Measurements from ENCODE around the gene HEBP2.

The HEBP2 gene

DNA sequence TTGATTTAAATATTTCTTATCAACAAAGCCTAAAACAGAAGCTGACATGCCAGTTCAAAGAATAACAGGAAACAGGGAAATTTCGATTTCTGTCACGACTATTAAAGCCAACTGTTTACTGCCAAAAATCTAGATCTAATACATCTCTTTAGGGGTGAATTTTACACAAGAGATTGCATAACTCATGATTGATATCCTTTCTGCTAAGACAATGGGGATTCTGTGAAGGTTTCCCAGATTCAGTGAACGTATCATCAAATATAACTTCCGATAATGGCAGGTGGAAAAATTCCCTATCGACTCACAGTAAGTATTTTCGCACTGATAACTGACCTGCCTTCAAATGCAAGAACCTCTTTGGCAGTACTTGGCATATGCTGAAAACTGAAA, 52.4 kb downstream of the HEBP2 start:
- TF ChIP-seq, protein P1, sequence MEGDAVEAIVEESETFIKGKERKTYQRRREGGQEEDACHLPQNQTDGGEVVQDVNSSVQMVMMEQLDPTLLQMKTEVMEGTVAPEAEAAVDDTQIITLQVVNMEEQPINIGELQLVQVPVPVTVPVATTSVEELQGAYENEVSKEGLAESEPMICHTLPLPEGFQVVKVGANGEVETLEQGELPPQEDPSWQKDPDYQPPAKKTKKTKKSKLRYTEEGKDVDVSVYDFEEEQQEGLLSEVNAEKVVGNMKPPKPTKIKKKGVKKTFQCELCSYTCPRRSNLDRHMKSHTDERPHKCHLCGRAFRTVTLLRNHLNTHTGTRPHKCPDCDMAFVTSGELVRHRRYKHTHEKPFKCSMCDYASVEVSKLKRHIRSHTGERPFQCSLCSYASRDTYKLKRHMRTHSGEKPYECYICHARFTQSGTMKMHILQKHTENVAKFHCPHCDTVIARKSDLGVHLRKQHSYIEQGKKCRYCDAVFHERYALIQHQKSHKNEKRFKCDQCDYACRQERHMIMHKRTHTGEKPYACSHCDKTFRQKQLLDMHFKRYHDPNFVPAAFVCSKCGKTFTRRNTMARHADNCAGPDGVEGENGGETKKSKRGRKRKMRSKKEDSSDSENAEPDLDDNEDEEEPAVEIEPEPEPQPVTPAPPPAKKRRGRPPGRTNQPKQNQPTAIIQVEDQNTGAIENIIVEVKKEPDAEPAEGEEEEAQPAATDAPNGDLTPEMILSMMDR (IDR thresholded peaks at IDR 0.05; ENCODE audit: insufficient read depth, missing control alignments) = no peak
- DNase-seq (ENCODE audit: insufficient read length, low spot score) (no peak), FAIRE-seq (no peak)

DNA sequence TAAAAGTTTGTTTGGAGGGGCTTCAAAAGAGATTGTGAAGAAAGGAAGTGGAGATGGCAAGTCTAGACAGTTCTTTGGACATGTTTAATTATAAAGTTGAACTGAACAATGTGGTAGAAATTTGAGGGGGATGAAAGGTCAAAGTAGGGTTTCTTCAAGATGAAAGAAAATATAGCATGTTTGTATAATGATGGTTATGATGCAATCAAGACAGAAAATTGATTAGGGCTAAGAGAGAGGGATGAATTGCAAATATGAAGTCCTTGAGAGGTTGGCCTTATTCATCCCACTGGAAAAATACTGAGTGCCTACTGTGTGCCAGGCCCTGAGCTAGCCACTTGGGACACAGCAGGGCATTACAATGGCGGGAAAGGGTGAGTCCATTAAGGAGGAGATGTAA, 57.6 kb downstream of the HEBP2 start:
- DNase-seq (ENCODE audit: insufficient read length, low spot score) (no peak), FAIRE-seq (no peak)
- TF ChIP-seq, protein P1 (IDR thresholded peaks at IDR 0.05; ENCODE audit: insufficient read depth, missing control alignments) = no peak

DNA sequence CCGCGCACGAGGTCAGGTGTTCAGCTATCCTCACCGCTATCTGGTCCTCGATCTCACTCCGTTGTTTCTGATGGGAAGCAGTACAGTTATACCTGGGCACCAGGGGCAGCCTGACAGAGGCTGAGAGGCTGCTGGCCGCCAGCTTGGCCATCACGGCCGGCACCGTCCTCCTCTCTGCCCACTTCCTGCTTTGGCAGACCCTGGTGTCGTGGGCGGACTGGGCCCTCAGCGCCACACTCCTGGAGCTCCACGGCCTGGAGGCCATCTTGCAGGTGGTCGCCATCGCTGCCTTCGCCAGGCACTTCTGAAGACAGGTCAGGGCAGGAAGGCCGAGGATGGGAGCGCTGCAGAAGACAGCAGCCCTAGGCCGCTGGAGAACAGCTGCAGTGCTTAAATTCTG, 60.1 kb downstream of the HEBP2 start:
- TF ChIP-seq, protein P1 (IDR thresholded peaks at IDR 0.05; ENCODE audit: insufficient read depth, missing control alignments) = no peak
- DNase-seq (ENCODE audit: insufficient read length, low spot score) (no peak), FAIRE-seq (no peak)

DNA sequence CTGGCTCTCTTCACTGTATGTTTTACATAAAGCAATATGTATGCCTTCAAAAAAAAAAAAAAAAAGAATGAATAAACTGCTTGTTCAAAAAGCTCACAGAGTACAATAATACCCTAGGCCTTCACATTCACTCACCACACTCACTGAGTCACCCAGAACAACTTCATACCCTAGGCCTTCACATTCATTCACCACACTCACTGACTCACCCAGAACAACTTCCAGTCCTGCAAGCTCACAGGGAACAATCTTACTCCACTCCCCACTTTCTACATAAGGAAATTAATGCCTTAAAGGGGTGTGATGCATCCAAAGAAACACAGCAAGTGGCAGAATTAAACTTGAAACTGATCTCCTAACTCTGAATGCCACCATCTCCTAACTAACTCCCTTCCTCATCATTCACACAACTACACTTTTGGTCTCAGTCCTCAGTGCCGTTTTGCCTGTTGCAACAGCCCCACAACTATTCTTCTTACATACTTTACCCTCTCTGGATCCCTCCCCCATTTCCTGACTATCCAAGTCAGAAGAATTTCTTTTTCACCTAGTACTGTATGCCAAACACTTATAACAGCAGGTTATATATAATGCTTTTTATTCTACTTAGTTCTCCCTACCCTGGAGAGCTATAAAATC, 61.1 kb downstream of the HEBP2 start:
- DNase-seq (ENCODE audit: insufficient read length, low spot score) = no peak
- TF ChIP-seq, protein P1 (IDR thresholded peaks at IDR 0.05; ENCODE audit: insufficient read depth, missing control alignments) = no peak
- no peak for FAIRE-seq

DNA sequence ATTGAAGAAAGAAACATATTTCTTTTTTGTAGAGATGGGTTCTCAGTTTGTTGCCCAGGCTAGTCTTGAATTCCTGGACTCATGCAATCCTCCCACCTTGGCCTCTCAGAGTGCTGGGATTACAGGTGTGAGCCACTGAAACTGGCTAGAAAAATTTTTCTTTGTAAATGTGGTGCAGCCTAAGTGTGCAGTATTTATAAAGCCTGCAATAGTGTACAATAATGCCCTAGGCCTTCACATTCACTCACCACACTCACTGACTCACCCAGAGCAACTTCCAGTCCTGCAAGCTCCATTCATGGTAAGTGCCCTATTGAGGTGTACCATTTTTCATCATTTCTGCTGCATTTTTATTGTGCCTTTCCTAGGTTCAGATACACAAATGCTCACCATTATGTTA, 63.9 kb downstream of the HEBP2 start:
- DNase-seq (ENCODE audit: insufficient read length, low spot score) (no peak), FAIRE-seq (no peak)
- TF ChIP-seq, protein P1 (IDR thresholded peaks at IDR 0.05; ENCODE audit: insufficient read depth, missing control alignments) = no peak

DNA sequence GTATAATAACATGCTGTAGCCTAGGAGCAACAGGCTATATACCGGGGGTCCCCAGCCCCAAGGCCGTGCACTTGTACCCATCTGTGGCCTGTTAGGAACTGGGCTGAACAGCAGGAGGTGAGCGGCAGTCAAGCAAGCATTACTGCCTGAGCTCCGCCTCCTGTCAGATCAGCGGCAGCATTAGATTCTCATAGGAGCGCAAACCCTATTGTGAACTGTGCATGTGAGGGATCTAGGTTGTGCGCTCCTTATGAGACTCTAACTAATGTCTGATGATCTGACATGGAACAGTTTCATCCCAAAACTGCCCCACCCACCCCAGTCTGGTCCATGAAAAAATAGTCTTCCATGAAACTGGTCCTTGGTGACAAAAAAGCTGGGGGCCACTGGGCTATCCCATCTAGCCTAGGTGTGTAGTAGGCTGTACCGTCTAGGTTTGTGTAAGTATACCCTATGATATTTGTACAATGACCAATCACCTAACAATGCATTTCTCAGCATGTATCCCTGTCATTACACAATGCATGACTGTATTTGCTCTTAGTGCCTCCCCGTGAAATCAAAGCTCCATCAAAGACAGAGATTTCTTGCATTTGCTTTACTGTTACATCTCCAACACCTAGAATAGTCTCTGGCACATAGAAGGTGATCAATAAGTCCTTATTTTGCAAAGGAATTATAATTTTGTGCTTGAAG, 64.4 kb downstream of the HEBP2 start:
- FAIRE-seq = no peak

More for the DNA sequence above, 64.4 kb downstream of the HEBP2 start:
- TF ChIP-seq, protein P1 (IDR thresholded peaks at IDR 0.05; ENCODE audit: insufficient read depth, missing control alignments) = no peak
- no peak for DNase-seq (ENCODE audit: insufficient read length, low spot score)

Measured in D721Med (cell line).